GM12872 (cell line): Measurements from ENCODE around the gene ICE2.

Experiments
- CTCF ChIP-seq: IDR thresholded peaks from 3 replicates; pipeline ENCODE4 v1.5.1; 2011; ENCODE audit warnings: low read depth, mild to moderate bottlenecking, low read length, moderate library complexity; ENCODE audit not compliant: insufficient read depth

The ICE2 gene

GRCh38 chr15:60399931-60400330 is 79.0 kb downstream of the ICE2 start:
- no peak for TF ChIP-seq CTCF

- no peak for TF ChIP-seq CTCF
Measured at GRCh38 chr15:60399246-60399915, 79.6 kb downstream of the ICE2 start.

GRCh38 chr15:60397772-60398445 is 81.0 kb downstream of the ICE2 start, which contains the start of gene ANXA2:
TSS of gene ANXA2 (minus strand) at chr15:60397986. CDS start at chr15:60386075, 11,911 bp downstream.
- no peak for TF ChIP-seq CTCF

- TF ChIP-seq CTCF: no peak
Measured at GRCh38 chr15:60396958-60397771, 81.8 kb downstream of the ICE2 start.

GRCh38 chr15:60396560-60396957 is 82.4 kb downstream of the ICE2 start:
- no peak for TF ChIP-seq CTCF

- TF ChIP-seq CTCF: no peak
Measured at GRCh38 chr15:60396100-60396499, 82.8 kb downstream of the ICE2 start.
